Dermis blood vessel endothelial cell (primary cell): ENCODE results near the gene COA7. TPM values are rescaled to one million over a fixed set of nuclear protein-coding genes. Genes with fewer than 3 reads are reported as not detected.

Experiments
- DNase-seq: peaks from one replicate; pipeline ENCODE4 v3.0.0; 2010
- total RNA-seq: library from RNA; depleted of rRNA; stranded (reverse); fragments of >200 nt; gene quantifications from 2 replicates; pipeline ENCODE4 v1.2.3, GENCODE V29; 2014

COA7 gene
- total RNA-seq, 1 donor from 2014 or later = 12.6 TPM

DNA sequence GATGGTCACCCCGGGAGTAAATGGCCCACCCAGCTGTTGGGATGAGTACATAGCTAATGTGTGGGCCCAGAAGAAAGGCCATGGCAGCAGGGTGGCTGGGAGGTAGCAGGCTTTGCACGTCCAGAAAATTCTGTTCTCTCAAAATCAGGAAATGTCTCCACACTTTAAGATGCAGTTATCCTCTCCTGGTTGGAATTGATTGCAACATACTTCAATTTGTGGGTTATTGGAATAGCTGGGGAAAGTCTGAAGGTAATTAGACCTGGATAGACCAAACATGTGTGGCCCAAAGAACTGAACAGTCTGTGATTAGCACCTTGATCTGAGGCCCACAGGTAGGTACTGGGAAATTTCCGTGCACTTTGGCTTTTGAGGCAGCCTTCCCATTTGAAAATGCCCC is 30.2 kb downstream of the COA7 start:
- DNase-seq = no peak

DNA sequence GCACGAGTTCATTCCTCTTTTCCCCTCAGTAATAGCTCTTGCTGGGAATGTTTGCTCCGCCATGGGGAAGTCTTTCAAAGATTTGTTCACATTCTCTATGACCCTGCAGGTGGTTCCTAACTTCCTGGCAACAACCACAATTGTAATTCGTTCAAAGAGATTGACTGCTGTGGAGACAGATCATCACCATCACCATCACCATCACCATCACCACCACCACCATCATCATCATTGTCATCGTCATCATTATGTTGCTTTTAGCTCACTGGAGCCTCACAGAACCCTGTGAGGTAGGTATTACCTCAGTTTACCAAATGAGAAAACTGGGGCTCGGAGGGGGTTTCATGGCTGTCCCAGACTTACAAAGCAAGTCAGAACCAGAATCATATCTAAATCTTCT is 30.9 kb downstream of the COA7 start:
- no peak for DNase-seq

DNA sequence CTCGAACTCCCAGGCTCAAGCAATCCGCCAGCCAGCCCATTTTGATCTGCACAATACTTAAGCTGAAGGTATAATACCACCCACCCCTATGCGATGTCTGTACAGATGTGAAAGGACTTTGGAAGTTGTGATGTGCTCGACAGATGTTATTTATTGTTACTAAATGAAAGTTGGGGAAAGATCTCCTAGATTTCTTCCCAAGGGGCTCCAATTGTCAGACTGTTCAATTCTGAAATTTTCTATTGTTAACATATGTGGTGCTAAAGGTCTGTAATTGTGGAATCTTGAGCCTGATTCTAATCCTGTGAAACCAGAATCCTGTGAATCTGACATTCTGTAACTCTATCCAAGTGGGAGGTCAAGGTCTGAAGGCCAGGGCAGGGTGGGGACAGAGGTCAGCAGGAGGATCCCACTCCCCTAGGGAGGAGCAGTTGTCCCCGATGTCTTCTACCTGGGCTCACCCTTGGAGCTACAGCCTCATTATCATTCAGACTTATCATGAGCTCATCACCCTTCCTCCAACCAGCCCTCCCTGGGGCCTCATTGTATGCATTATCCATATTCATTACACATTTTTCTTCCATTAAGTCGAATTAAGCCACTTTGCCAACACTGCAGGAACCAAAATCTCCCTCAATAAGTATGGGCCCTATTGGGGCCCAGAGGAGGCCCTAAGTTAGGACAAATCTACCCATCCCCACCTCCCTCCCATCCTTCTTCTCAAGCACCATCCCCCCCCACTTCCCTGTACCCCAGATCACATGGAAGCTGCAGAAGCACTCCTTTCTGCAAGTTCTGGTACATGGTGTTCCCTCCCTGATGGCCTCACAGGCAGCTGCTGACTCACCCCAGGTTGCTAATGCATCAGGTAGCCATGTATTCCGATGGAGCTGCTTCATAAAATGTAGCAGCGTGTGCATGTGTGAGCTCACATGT is 32.9 kb downstream of the COA7 start:
- no peak for DNase-seq

- DNase-seq = no peak
Measured at GRCh38 chr1:52663716-52664115, 34.4 kb downstream of the COA7 start.

DNA sequence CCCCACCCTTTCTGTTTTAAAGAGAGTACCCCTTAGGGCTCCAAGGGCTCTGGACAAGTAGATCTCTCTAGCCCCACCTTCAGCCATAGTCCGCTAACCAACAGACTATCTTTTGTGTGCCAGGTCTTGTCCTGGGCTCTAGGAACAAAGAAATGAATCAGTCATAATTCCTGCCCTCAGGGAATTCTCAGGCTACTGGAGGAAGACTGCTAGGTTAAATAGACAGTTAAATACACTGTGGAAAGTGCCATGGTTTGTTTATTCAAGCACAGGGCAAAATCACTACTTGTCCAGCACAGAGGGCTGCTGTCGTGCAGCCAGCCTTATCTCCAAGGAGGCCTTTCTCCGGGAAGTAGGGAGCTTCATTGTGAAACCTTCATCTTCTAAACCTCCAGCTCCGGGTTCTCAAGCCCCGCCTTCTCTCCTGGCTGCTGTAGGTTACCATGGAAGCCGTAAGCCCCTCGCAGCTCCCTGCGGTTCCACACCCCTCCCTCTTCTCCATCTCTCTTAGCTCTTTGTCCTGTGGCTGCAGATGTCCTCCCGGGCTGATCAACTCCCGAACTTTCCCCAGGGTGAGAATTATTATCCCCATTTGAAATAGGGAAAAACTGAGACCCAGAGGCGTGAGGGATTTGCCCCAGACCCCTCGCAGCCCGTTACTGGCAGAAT is 35.4 kb downstream of the COA7 start:
- peak; percentile 34 for DNase-seq

- DNase-seq = no peak
Measured at GRCh38 chr1:52660807-52661206, 37.3 kb downstream of the COA7 start.

GRCh38 chr1:52659851-52660596 is 38.1 kb downstream of the COA7 start:
- no peak for DNase-seq

GRCh38 chr1:52659356-52659755 is 38.8 kb downstream of the COA7 start:
- DNase-seq = peak; percentile 16

GRCh38 chr1:52658795-52659194 is 39.4 kb downstream of the COA7 start:
- DNase-seq = no peak

DNA sequence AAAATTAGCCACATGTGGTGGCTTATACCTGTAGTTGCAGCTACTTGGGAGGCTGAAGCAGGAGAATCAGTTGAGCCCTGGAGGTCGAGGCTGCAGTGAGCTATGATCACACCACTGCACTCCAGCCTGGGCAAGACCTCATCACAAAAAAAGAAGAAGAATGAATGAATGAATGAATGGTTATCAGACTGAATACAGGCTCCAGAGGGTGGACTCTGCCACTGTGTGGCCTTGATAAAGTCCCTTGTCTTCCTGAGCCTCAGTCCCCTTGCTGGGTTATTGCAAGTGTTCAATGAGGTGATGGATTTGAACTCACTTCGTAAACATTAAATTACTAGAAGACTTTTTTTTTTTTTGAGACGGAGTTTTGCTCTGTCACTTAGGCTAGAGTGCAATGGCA is 40.4 kb downstream of the COA7 start:
- no peak for DNase-seq

DNA sequence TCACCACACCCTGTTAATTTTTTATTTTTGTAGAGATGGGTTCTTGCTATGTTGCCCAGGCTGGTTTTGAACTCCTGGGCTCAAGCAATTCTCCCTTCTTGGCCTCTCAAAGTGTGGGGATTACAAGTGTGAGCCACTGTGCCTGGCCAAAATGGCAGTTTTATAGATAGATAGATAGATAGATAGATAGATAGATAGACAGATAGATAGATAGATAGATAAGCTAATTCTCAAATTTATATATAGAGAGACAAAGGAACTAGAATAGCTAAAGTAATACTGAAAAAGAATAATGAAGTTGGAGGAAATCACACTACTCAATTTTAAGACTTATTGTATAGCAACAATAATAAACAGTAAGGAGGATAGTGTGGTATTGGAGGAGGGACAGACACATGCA is 44.1 kb downstream of the COA7 start:
- DNase-seq = no peak

- DNase-seq = no peak
Measured at GRCh38 chr1:52653207-52653849, 44.8 kb downstream of the COA7 start.

- DNase-seq = no peak
Measured at GRCh38 chr1:52651904-52652303, 46.2 kb downstream of the COA7 start.

DNA sequence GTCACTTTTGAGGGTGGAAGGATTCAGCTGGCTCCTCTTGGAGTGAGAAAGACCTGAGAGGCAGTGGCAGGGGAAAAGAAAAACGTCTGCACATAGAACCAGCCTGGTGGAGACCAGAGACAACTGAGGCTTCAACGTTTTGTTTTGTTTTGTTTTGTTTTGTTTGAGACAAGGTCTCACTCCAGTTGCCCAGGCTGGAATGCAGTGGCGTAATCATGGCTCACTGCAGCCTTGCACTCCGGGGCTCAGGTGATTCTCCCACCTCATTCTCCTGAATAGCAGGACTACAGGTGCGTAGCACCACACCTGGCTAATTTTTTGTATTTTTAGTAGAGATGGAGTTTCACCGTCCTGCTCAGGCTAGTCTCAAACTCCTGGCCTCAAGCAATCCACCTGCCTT is 52.9 kb downstream of the COA7 start:
- DNase-seq = no peak

- DNase-seq = no peak
Measured at GRCh38 chr1:52641307-52641706, 56.8 kb downstream of the COA7 start.

GRCh38 chr1:52640697-52641096 is 57.5 kb downstream of the COA7 start:
- DNase-seq = no peak

GRCh38 chr1:52637946-52638345 is 60.2 kb downstream of the COA7 start:
- DNase-seq = no peak

- DNase-seq = peak; percentile 16
Measured at GRCh38 chr1:52636721-52637695, 61.1 kb downstream of the COA7 start.

GRCh38 chr1:52635321-52636089 is 62.6 kb downstream of the COA7 start:
- DNase-seq = no peak
